Heart left ventricle (tissue), 16 donors: ENCODE data around the gene SETD2. TPM values are rescaled to one million over a fixed set of nuclear protein-coding genes. Genes with fewer than 3 reads are reported as not detected.

ENCODE experiments used
- ATAC-seq, 4 donors: fragments of 200-7000 bp; cut with Tn5 transposase; one replicate each; pipeline ENCODE4 v1.9.1; 2020 to 2022; ENCODE audit warnings: moderate library complexity in 4 of 4, mild to moderate bottlenecking in 3 of 4, moderate number of reproducible peaks in 1 of 4
- DNase-seq, 5 donors: peaks; one replicate each; pipeline ENCODE4 v3.0.0-alpha.2; 2020
- H3K27ac ChIP-seq, 12 donors: fragments of 200-600 bp; sonication (generic) in 4 of 12; one replicate each; pipeline versions ENCODE4 v1.5.0 to v1.8.0; 2016 to 2022; ENCODE audit warnings: mild to moderate bottlenecking in 2 of 12
- H3K27me3 ChIP-seq, 9 donors: fragments of 200-600 bp; sonication (generic) in 2 of 9; one replicate each; pipeline versions ENCODE4 v1.5.1 to v1.8.0; 2016 to 2022; ENCODE audit warnings: mild to moderate bottlenecking in 3 of 9
- H3K36me3 ChIP-seq, 9 donors: fragments of 200-600 bp; sonication (generic) in 2 of 9; one replicate each; pipeline versions ENCODE4 v1.5.0 to v1.8.0; 2018 to 2022; ENCODE audit warnings: mild to moderate bottlenecking in 2 of 9
- H3K4me1 ChIP-seq, 12 donors: fragments of 200-600 bp; sonication (generic) in 4 of 12; one replicate each; pipeline versions ENCODE4 v1.5.0 to v1.8.0; 2016 to 2022; ENCODE audit warnings: mild to moderate bottlenecking in 3 of 12
- H3K4me3 ChIP-seq, 12 donors: fragments of 200-600 bp; sonication (generic) in 4 of 12; one replicate each; pipeline versions ENCODE4 v1.5.0 to v1.8.0; 2017 to 2022; ENCODE audit warnings: mild to moderate bottlenecking in 9 of 12, moderate library complexity in 4 of 12
- H3K9me3 ChIP-seq, 12 donors: fragments of 200-600 bp; sonication (generic) in 4 of 12; one replicate each; pipeline versions ENCODE4 v1.5.0 to v1.8.0; 2016 to 2022; ENCODE audit warnings: mild to moderate bottlenecking in 1 of 12
- CTCF ChIP-seq, 12 donors: fragments of 200-600 bp; sonication (generic) in 4 of 12; IDR thresholded peaks; one replicate each; pipeline versions ENCODE4 v1.5.0 to v1.8.0; 2018 to 2022; ENCODE audit warnings: antibody characterized with exemption in 12 of 12, mild to moderate bottlenecking in 5 of 12
- POLR2A ChIP-seq, 2 donors: fragments of 450-650 bp; IDR thresholded peaks; one replicate each; pipeline ENCODE4 v1.6.1; 2017; ENCODE audit warnings: antibody characterized with exemption in 2 of 2, mild to moderate bottlenecking in 2 of 2, moderate library complexity in 2 of 2
- WGBS, 4 donors: extraction: QIAGEN DNeasy Blood & Tissue Kit in 2 of 4; methylation state at CpG; one replicate each; pipeline versions ENCODE4 v1.1.5 to v1.1.7; 2013 to 2018; 5-methylcytosine and 5-hydroxymethylcytosine counted together
- intact Hi-C, 10 donors: fragments of 100-400 bp; cut with DNase I; formaldehyde crosslinking; loops; one replicate each; pipeline versions ENCODE4 v1.11.1 to v1.14.2; 2022
- polyA plus RNA-seq, 2 donors: library from polyadenylated mRNA; stranded (reverse); fragments of 200-250 nt; gene quantifications; one replicate each; pipeline ENCODE4 v1.2.3, GENCODE V29; 2013
- total RNA-seq, 9 donors: library from RNA; depleted of rRNA in 2 of 9; stranded (reverse); fragments of >200 nt in 2 of 9; fragmentation: NEBNext Ultra II Directional in 3 of 9; extraction: Animal tissue kit (Norgen Biotek cat#: 25700) in 3 of 9; gene quantifications; one replicate each; pipeline versions ENCODE4 v1.1.0 to v1.2.4, GENCODE V29; 2016 to 2023
- donor health status: ischemic (EF 13 %, LVEDD 7.1; RV severe dilation, severe dysfunction).
- donor health status: healthy with polysubstance abuse.
- donor health status: DM: no; HTN: yes; CAD: no.
- donor health status: DM: no; HTN: no; CAD: no.
- donor health status: ischemic (EF 25% LVEDD 6.9; RV normal size, moderate dysfunction).
- donor health status: ischemic (EF 25% LVEDD 5.7; RV mildly dilated, moderate dysfunction).
- donor health status: healthy.
- donor health status: DM: yes; HTN: yes; CAD: no.
- donor health status: ischemic (EF 35%, LVEDD 5.7; RV mildly dilated, moderate dysfunction).
- donor health status: nonischemic (EF 11% LVEDD 7.7; RV severe dilation, severe dysfunction).
- donor health status: DM: yes; HTN: yes; CAD: no.
- donor health status: PGD.
- donor health status: ischemic (EF 29% LVEDD 5.4; RV normal size, mild dysfunction).
- donor health status: nonischemic (EF 23%, LVEDD 6.1; RV moderate dilation, normal function).

SETD2 gene
- total and polyA plus RNA-seq, 11 donors: 9.0 to 34.1 (median 29.9) TPM

- peak; percentile 79 to 92 for TF ChIP-seq POLR2A (IDR thresholded peaks at IDR 0.05)
- TF ChIP-seq CTCF (IDR thresholded peaks at IDR 0.05): no peak
- Histone ChIP-seq H3K4me1 (peaks cover 0 to 22% (median 7%) of the 10 kb centered on the region in 12 donors), H3K9me3 (no peaks in the 10 kb centered on the region), H3K4me3 (peak overlapping the region; percentile 44 to 82 (median 63)), H3K36me3 (peaks cover 0 to 59% (median 14%) of the 10 kb centered on the region in 9 donors), H3K27ac (peak overlapping the region; percentile 73 to 92 (median 86)), H3K27me3 (no peaks in the 10 kb centered on the region)
- peak; percentile 94 to 97 (median 96) for ATAC-seq
- WGBS, 4 donors: 2 to 4% (median 3%) methylated on average over 24 to 85 of the region's 85 CpGs
- intact Hi-C loops: loop anchor here in 4 of 10 donors (5.0 to 10.0 kb wide), 3 partner anchors 142 to 315 kb away; partner anchors contain the start of gene TMIE (in 2 of the 4)
- DNase-seq: peak; percentile 92 to 94 (median 94)
These were observed 154.4 kb downstream of the SETD2 start for GRCh38 chr3:47009225-47010110.

- Histone ChIP-seq H3K27me3 (no peaks in the 10 kb centered on the region), H3K4me1 (peaks cover 0 to 22% (median 7%) of the 10 kb centered on the region in 12 donors), H3K36me3 (peaks cover 0 to 59% (median 14%) of the 10 kb centered on the region in 9 donors), H3K4me3 (peak overlapping the region; percentile 44 to 82 (median 63)), H3K27ac (peak overlapping the region in 11 of 12 donors; percentile 26 to 92 (median 85)), H3K9me3 (no peaks in the 10 kb centered on the region)
- ATAC-seq (no peak), DNase-seq (peak in 1 of 5 donors; percentile 55)
- intact Hi-C loops: loop anchor here in 3 of 10 donors (5.0 to 10.0 kb wide), 2 partner anchors 142 to 304 kb away; partner anchors contain the start of gene TMIE (in 2 of the 3)
- whole genome bisulfite sequencing, 4 donors: 30 to 81% (median 38%) methylated on average over 2 to 23 of the region's 23 CpGs
- TF ChIP-seq CTCF (IDR thresholded peaks at IDR 0.05) (no peak), POLR2A (IDR thresholded peaks at IDR 0.05) (no peak)
These were observed 155.1 kb downstream of the SETD2 start for GRCh38 chr3:47008851-47009224.

GRCh38 chr3:47008234-47008796 lies 155.6 kb downstream of the SETD2 start:
- no peaks in the 10 kb centered on the region for H3K27me3 ChIP-seq
- H3K36me3 ChIP-seq: peaks cover 0 to 59% (median 14%) of the 10 kb centered on the region in 9 donors
- no peaks in the 10 kb centered on the region for H3K9me3 ChIP-seq
- WGBS, 4 donors: 90 to 97% (median 94%) methylated on average over 12 to 13 of the region's 13 CpGs
- H3K27ac ChIP-seq: peak overlapping the region in 1 of 12 donors; percentile 92
- DNase-seq (peak in 1 of 5 donors; percentile 15), ATAC-seq (no peak)
- H3K4me3 ChIP-seq: peak overlapping the region in 1 of 12 donors; percentile 82
- no peak for TF ChIP-seq POLR2A (IDR thresholded peaks at IDR 0.05)
- TF ChIP-seq CTCF (IDR thresholded peaks at IDR 0.05): no peak
- peaks cover 0 to 22% (median 7%) of the 10 kb centered on the region in 12 donors for H3K4me1 ChIP-seq
- intact Hi-C loops: loop anchor here in 3 of 10 donors (5.0 to 10.0 kb wide), 2 partner anchors 141 to 304 kb away; partner anchors contain the start of gene TMIE (in 2 of the 3)
